Erythroblast (primary cell): ENCODE results near the gene PTGR3.

Source experiments
- GATA1 ChIP-seq: IDR thresholded peaks from 2 replicates; pipeline ENCODE4 v1.6.1; 2011; ENCODE audit warnings: low read depth, mild to moderate bottlenecking, control low read depth, low read length, moderate library complexity
- POLR2A ChIP-seq: IDR thresholded peaks from 2 replicates; pipeline ENCODE4 v1.6.1; 2011; ENCODE audit warnings: mild to moderate bottlenecking, low read length

GRCh38 chr18:75256376-75256775 is 47.4 kb upstream of the PTGR3 start:
- TF ChIP-seq POLR2A, result no peak
- no peak for TF ChIP-seq GATA1
